Left lung (tissue), 10 donors: ENCODE measurements around the gene HDAC4. TPM values are rescaled to one million over a fixed set of nuclear protein-coding genes. Genes with fewer than 3 reads are reported as not detected.

Experiments used
- ATAC-seq: fragments of 200-7000 bp; cut with Tn5 transposase; one replicate; pipeline ENCODE4 v1.9.1; 2020; ENCODE audit warnings: moderate library complexity
- DNase-seq, 4 donors: peaks; one replicate each; pipeline ENCODE4 v3.0.0-alpha.2; 2013 to 2020
- H3K27ac ChIP-seq, 2 donors: fragments of 200-600 bp; sonication (generic) in 1 of 2; one replicate each; pipeline versions ENCODE4 v1.5.0 to v1.8.0; 2020 to 2021
- H3K27me3 ChIP-seq, 2 donors: fragments of 200-600 bp; sonication (generic) in 1 of 2; one replicate each; pipeline versions ENCODE4 v1.5.0 to v1.8.0; 2020 to 2021
- H3K36me3 ChIP-seq, 2 donors: fragments of 200-600 bp; sonication (generic) in 1 of 2; one replicate each; pipeline versions ENCODE4 v1.5.0 to v1.8.0; 2020 to 2021
- H3K4me1 ChIP-seq, 2 donors: fragments of 200-600 bp; one replicate each; pipeline ENCODE4 v1.8.0; 2021
- H3K4me3 ChIP-seq, 2 donors: fragments of 200-600 bp; sonication (generic) in 1 of 2; one replicate each; pipeline versions ENCODE4 v1.5.0 to v1.8.0; 2020 to 2021; ENCODE audit warnings: mild to moderate bottlenecking in 1 of 2
- H3K9me3 ChIP-seq, 2 donors: fragments of 200-600 bp; sonication (generic) in 1 of 2; one replicate each; pipeline versions ENCODE4 v1.5.0 to v1.8.0; 2020 to 2021
- intact Hi-C, 2 donors: fragments of 100-400 bp; cut with DNase I; formaldehyde crosslinking; loops; one replicate each; pipeline versions ENCODE4 v1.11.2 to v1.14.2; 2022
- polyA plus RNA-seq, 6 donors: library from polyadenylated mRNA; unstranded; fragments of 120-200 nt; gene quantifications; one replicate each; pipeline ENCODE4 v1.2.1, GENCODE V29; 2013; ENCODE audit not compliant: insufficient read length in 6 of 6
- total RNA-seq, 2 donors: library from RNA; stranded (reverse); fragmentation: NEBNext Ultra II Directional; extraction: Animal tissue kit (Norgen Biotek cat#: 25700); gene quantifications; one replicate each; pipeline ENCODE4 v1.2.1, GENCODE V29; 2021
- TF ChIP-seq, protein P1 (sequence below), 2 donors: fragments of 200-600 bp; sonication (generic) in 1 of 2; IDR thresholded peaks; one replicate each; pipeline versions ENCODE4 v1.5.0 to v1.8.0; 2021; ENCODE audit warnings: antibody characterized with exemption in 2 of 2
- donor health status: DM: no; HTN: yes; CAD: no.
- donor health status: DM: no; HTN: no; CAD: no.

Gene HDAC4
- total and polyA plus RNA-seq, 8 donors, result 9.9 to 36.8 (median 12.8) TPM

DNA sequence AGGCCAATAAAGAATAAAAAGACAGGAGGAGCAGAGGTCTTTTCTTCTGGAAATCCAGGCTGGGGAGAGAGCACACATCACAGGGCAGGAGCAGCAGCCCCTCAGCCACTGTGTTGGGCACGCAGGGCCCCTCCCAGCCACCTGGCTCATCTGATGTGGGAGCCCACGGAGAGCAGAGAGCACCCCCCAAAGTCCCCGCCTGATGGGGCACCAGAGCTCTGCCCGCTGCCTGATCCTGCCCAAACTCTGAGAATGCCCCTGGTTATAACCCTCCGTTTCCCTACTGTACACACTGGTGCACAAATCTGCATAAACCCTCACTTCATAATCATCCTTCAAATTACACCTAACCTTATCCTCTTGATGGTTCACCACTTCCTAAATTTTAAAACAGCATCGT is 111.3 kb downstream of the HDAC4 start:
- H3K27ac ChIP-seq, result peak overlapping the region in 1 of 2 donors; percentile 57
- ATAC-seq, result no peak

DNA sequence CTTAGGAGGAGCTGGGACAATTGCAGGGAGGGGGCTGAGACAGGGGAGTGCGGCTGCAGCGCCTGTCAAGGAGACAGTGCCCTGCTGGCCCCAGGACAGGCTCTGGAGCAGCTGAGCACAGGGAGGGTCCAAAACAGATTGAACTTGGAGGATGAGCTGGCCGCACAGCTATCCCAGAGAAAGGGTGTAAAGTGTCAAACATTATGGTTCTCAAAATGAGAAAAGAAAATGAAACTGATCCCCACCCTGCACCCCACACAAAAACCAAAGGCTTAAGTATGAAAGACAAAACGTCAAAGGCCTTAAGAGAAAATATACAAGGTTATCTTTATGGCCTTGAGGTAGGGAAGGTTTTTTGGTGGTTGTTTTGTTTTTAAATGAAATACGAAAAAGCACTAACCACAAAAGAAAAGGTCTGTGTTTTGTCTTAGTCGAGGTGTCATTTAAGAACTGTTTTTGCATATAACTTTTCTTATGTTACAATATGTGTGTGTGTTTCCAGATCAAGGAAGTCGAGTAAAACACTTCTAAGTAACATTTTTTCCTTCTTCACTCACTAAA is 111.8 kb downstream of the HDAC4 start:
- H3K27me3 ChIP-seq, result no peaks in the 10 kb centered on the region
- TF ChIP-seq, protein P1, sequence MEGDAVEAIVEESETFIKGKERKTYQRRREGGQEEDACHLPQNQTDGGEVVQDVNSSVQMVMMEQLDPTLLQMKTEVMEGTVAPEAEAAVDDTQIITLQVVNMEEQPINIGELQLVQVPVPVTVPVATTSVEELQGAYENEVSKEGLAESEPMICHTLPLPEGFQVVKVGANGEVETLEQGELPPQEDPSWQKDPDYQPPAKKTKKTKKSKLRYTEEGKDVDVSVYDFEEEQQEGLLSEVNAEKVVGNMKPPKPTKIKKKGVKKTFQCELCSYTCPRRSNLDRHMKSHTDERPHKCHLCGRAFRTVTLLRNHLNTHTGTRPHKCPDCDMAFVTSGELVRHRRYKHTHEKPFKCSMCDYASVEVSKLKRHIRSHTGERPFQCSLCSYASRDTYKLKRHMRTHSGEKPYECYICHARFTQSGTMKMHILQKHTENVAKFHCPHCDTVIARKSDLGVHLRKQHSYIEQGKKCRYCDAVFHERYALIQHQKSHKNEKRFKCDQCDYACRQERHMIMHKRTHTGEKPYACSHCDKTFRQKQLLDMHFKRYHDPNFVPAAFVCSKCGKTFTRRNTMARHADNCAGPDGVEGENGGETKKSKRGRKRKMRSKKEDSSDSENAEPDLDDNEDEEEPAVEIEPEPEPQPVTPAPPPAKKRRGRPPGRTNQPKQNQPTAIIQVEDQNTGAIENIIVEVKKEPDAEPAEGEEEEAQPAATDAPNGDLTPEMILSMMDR (IDR thresholded peaks at IDR 0.05), result no peak
- H3K4me3 ChIP-seq, result no peak overlapping the region
- no peaks in the 10 kb centered on the region for H3K36me3 ChIP-seq
- peaks cover 20 to 49% of the 10 kb centered on the region in 2 donors for H3K4me1 ChIP-seq
- ATAC-seq, result no peak
- peak overlapping the region in 1 of 2 donors; percentile 57 for H3K27ac ChIP-seq
- H3K9me3 ChIP-seq, result no peaks in the 10 kb centered on the region
- intact Hi-C loops, result no loop called here
- peak in 1 of 4 donors; percentile 26 for DNase-seq

More for the DNA sequence above, 111.3 kb downstream of the HDAC4 start:
- peaks cover 20 to 49% of the 10 kb centered on the region in 2 donors for H3K4me1 ChIP-seq
- H3K9me3 ChIP-seq, result no peaks in the 10 kb centered on the region
- H3K4me3 ChIP-seq, result no peak overlapping the region
- H3K27me3 ChIP-seq, result no peaks in the 10 kb centered on the region
- peak in 1 of 4 donors; percentile 31 for DNase-seq
- intact Hi-C loops, result no loop called here
- no peaks in the 10 kb centered on the region for H3K36me3 ChIP-seq
- TF ChIP-seq, protein P1 (IDR thresholded peaks at IDR 0.05), result no peak

DNA sequence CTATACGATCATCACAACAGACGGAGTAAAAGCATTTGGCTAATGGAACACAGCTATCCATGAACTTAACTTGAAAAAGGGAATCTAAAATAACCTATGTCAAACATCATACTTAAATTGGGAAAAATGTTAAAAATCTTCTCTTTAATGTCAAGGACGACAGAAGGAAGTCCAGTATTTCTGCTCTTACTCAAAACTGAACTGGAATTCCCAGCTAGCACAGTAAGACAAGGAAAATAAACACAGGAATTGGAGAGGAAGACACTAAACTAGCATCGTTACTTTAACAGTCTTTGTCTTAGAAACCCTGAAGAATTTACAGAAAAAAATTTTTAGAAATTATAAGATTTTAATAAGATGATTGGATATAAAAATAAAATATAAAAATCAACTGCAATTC is 112.6 kb downstream of the HDAC4 start:
- DNase-seq, result no peak

DNA sequence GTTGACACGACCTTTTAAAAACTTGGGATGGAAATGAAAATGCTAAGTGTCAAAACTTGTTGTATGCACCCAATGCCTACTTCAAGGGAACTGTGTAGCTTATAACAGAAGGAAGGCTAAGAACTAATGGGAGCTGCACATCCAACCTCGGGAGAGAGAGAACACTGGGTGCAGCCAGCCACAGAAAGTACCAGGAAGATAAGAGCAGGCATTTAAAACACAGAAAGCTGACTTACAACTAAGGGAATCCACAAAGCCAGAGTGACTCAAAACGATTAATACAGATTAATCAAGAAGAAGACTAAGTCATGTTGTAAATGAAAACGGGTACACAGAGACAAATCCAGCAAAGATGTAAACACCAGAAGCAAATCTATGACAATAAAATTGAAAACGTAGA is 113.4 kb downstream of the HDAC4 start:
- Histone ChIP-seq H3K9me3 (no peaks in the 10 kb centered on the region), H3K4me1 (peaks cover 14 to 53% of the 10 kb centered on the region in 2 donors), H3K27me3 (no peaks in the 10 kb centered on the region), H3K27ac (no peak overlapping the region), H3K4me3 (no peak overlapping the region), H3K36me3 (no peaks in the 10 kb centered on the region)
- ATAC-seq (no peak), DNase-seq (no peak)
- TF ChIP-seq, protein P1 (IDR thresholded peaks at IDR 0.05), result no peak
- intact Hi-C loops, result no loop called here

More for the DNA sequence above, 112.6 kb downstream of the HDAC4 start:
- intact Hi-C loops, result no loop called here
- TF ChIP-seq, protein P1 (IDR thresholded peaks at IDR 0.05), result no peak
- no peak for ATAC-seq
- Histone ChIP-seq H3K4me3 (no peak overlapping the region), H3K9me3 (no peaks in the 10 kb centered on the region), H3K4me1 (peaks cover 15 to 52% of the 10 kb centered on the region in 2 donors), H3K27me3 (no peaks in the 10 kb centered on the region), H3K36me3 (no peaks in the 10 kb centered on the region), H3K27ac (no peak overlapping the region)

DNA sequence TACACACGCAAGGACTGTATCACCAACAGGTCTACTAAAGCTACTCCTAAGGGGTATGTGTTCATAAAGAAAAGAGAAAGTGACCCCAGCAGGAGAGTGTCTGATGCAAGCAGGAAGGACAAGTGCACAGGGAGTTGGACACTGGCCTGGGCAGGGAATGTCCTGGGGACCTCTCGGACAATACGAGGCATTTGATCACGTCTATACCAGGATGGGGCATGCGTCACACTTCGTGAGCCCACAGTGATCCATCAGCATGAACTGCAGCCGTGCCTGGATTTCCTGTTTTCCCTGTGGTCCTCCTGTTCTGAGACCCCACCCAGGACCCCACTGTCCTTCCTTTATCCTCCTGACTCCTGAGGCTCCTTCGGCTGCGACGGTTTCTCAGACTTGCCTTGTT is 113.9 kb downstream of the HDAC4 start:
- Histone ChIP-seq H3K4me3 (no peak overlapping the region), H3K36me3 (no peaks in the 10 kb centered on the region), H3K9me3 (no peaks in the 10 kb centered on the region), H3K27ac (no peak overlapping the region), H3K27me3 (no peaks in the 10 kb centered on the region), H3K4me1 (peaks cover 14 to 53% of the 10 kb centered on the region in 2 donors)
- no peak for ATAC-seq
- TF ChIP-seq, protein P1 (IDR thresholded peaks at IDR 0.05), result no peak
- DNase-seq, result peak in 1 of 4 donors; percentile 31
- intact Hi-C loops, result no loop called here
